SK-N-SH (cell line): ENCODE results near the gene PRICKLE2. TPM values are rescaled to one million over a fixed set of nuclear protein-coding genes. Genes with fewer than 3 reads are reported as not detected.

Experiments
- CTCF ChIA-PET: fragments of 300-600, 350-600 bp; formaldehyde crosslinking; extraction: SDS; loops from one replicate; lab custom pipeline; 2021; lab: Yijun Ruan, JAX
- POLR2A ChIA-PET: fragments of 350-600 bp; sonication (Branson Sonifier 250); formaldehyde crosslinking; extraction: SDS; loops from one replicate; lab custom pipeline; 2020; ENCODE audit warnings: antibody characterized with exemption, inconsistent platforms; lab: Yijun Ruan, JAX
- DNase-seq: peaks from one replicate; pipeline ENCODE4 v3.0.0; 2012
- H2AFZ ChIP-seq: fragments of 200-600 bp; sonication (generic); 2 replicates; pipeline ENCODE4 v1.8.1; 2016; ENCODE audit warnings: antibody characterized with exemption, mild to moderate bottlenecking, low read depth
- H3F3A ChIP-seq: fragments of 200-600 bp; sonication (generic); replicated peaks from 2 replicates; pipeline ENCODE3; 2016; ENCODE audit warnings: antibody characterized with exemption, mild to moderate bottlenecking; ENCODE audit not compliant: insufficient read depth
- H3K27ac ChIP-seq, 2 experiments: fragments of 200-500 bp in 1 of 2; fragments of 200-600 bp in 1 of 2; sonication (Bioruptor generic) in 1 of 2; sonication (generic), shearing (Covaris generic) in 1 of 2; 2 replicates each; pipeline versions ENCODE4 v1.5.1 to v1.6.1; 2014 to 2016; ENCODE audit warnings: low read depth in 2 of 2, inconsistent platforms in 1 of 2, low read length in 1 of 2, mild to moderate bottlenecking in 1 of 2, mixed read lengths in 1 of 2
- H3K27me3 ChIP-seq: fragments of 200-600 bp; sonication (generic), shearing (Covaris generic); 2 replicates; pipeline ENCODE4 v1.6.1; 2016; ENCODE audit warnings: mixed run types; ENCODE audit not compliant: insufficient read depth
- H3K36me3 ChIP-seq, 2 experiments: fragments of 200-500 bp in 1 of 2; fragments of 200-600 bp in 1 of 2; sonication (Bioruptor generic) in 1 of 2; sonication (generic) in 1 of 2; replicated peaks in 1 of 2; 2 replicates each; pipeline versions ENCODE3 to v1.5.1; 2014 to 2016; ENCODE audit warnings: low read length in 1 of 2, mild to moderate bottlenecking in 1 of 2; ENCODE audit not compliant: insufficient read depth in 2 of 2, control insufficient read depth in 1 of 2
- H3K4me1 ChIP-seq, 2 experiments: fragments of 200-500 bp in 1 of 2; fragments of 200-600 bp in 1 of 2; sonication (Bioruptor generic) in 1 of 2; sonication (generic), shearing (Covaris generic) in 1 of 2; 2 replicates each; pipeline versions ENCODE4 v1.5.1 to v1.6.1; 2014 to 2016; ENCODE audit warnings: low read depth in 1 of 2, low read length in 1 of 2, mixed run types in 1 of 2; ENCODE audit not compliant: insufficient read depth in 2 of 2, control insufficient read depth in 1 of 2
- H3K4me2 ChIP-seq: fragments of 200-600 bp; sonication (generic), shearing (Covaris generic); 2 replicates; pipeline ENCODE4 v1.6.1; 2017; ENCODE audit warnings: mixed run types
- H3K4me3 ChIP-seq, 2 experiments: fragments of 200-500 bp in 1 of 2; fragments of 200-600 bp in 1 of 2; sonication (Bioruptor generic) in 1 of 2; sonication (generic), shearing (Covaris generic) in 1 of 2; 2 replicates each; pipeline versions ENCODE4 v1.5.1 to v1.8.1; 2014 to 2016; ENCODE audit warnings: low read depth in 2 of 2, inconsistent platforms in 1 of 2, low read length in 1 of 2, mild to moderate bottlenecking in 1 of 2, mixed read lengths in 1 of 2, moderate library complexity in 1 of 2
- H3K79me2 ChIP-seq: fragments of 200-600 bp; sonication (generic); 2 replicates; pipeline ENCODE4 v1.8.1; 2017; ENCODE audit warnings: mild to moderate bottlenecking; ENCODE audit not compliant: insufficient read depth
- H3K9ac ChIP-seq: fragments of 200-600 bp; sonication (generic); 2 replicates; pipeline ENCODE4 v1.6.1; 2017; ENCODE audit warnings: mixed run types
- H3K9me2 ChIP-seq: fragments of 200-600 bp; sonication (generic); 2 replicates; pipeline ENCODE4 v1.6.1; 2017; ENCODE audit warnings: mixed run types
- H3K9me3 ChIP-seq: fragments of 200-600 bp; sonication (generic); 2 replicates; pipeline ENCODE4 v1.6.1; 2017; ENCODE audit warnings: mixed run types, mild to moderate bottlenecking, moderate library complexity
- H4K20me1 ChIP-seq: fragments of 200-600 bp; sonication (generic); 2 replicates; pipeline ENCODE4 v1.6.1; 2017; ENCODE audit warnings: mild to moderate bottlenecking, mixed run types; ENCODE audit not compliant: insufficient read depth
- CHD2 ChIP-seq: fragments of 150-350 bp; IDR thresholded peaks from 2 replicates; pipeline ENCODE4 v1.6.1; 2018; ENCODE audit warnings: low read length; ENCODE audit not compliant: partially characterized antibody
- EP300 ChIP-seq, 2 experiments: IDR thresholded peaks; 2 replicates each; pipeline versions ENCODE4 v1.4.0 to v1.6.1; 2012; ENCODE audit warnings: borderline replicate concordance in 1 of 2, low read depth in 1 of 2, low read length in 1 of 2
- EZH2phosphoT487 ChIP-seq: fragments of 200-600 bp; sonication (generic); IDR thresholded peaks from 2 replicates; pipeline ENCODE4 v1.6.1; 2017; ENCODE audit warnings: low read depth, mixed run types, mild to moderate bottlenecking, antibody characterized with exemption, moderate library complexity, borderline replicate concordance
- GATA2 ChIP-seq: sonication (generic); formaldehyde crosslinking; IDR thresholded peaks from 2 replicates; pipeline ENCODE4 v1.5.0; 2020; ENCODE audit warnings: mild to moderate bottlenecking, missing genetic modification reagents
- MEF2A ChIP-seq: IDR thresholded peaks from 2 replicates; pipeline ENCODE4 v1.4.0; 2012; ENCODE audit warnings: low read depth, borderline replicate concordance
- NFIC ChIP-seq: IDR thresholded peaks from 2 replicates; pipeline ENCODE4 v1.4.0; 2012; ENCODE audit warnings: borderline replicate concordance
- NRF1 ChIP-seq: IDR thresholded peaks from 2 replicates; pipeline ENCODE4 v1.6.1; 2012; ENCODE audit warnings: low read depth, mild to moderate bottlenecking, low read length
- POLR2AphosphoS5 ChIP-seq: IDR thresholded peaks from 2 replicates; pipeline ENCODE4 v1.6.1; 2012; ENCODE audit warnings: low read depth, low read length
- RFX5 ChIP-seq: IDR thresholded peaks from 2 replicates; pipeline ENCODE4 v1.6.1; 2012; ENCODE audit warnings: mild to moderate bottlenecking, improper control_type of control experiment, low read length
- SMC3 ChIP-seq: IDR thresholded peaks from 2 replicates; pipeline ENCODE4 v1.6.1; 2012; ENCODE audit warnings: low read depth, low read length, improper control_type of control experiment
- TAF1 ChIP-seq: IDR thresholded peaks from 2 replicates; pipeline ENCODE4 v1.6.1; 2012; ENCODE audit warnings: low read depth, mild to moderate bottlenecking, low read length, moderate library complexity, borderline replicate concordance
- TEAD4 ChIP-seq: IDR thresholded peaks from 2 replicates; pipeline ENCODE4 v1.4.0; 2012; ENCODE audit warnings: mild to moderate bottlenecking, borderline replicate concordance; ENCODE audit not compliant: insufficient read depth
- USF2 ChIP-seq: fragments of 150-350 bp; IDR thresholded peaks from 2 replicates; pipeline ENCODE4 v1.6.1; 2017; ENCODE audit warnings: antibody characterized with exemption, low read length, low read depth, borderline replicate concordance
- ZBTB33 ChIP-seq: IDR thresholded peaks from 2 replicates; pipeline ENCODE4 v1.4.0; 2012; ENCODE audit warnings: low read depth, borderline replicate concordance
- WGBS: methylation state at CpG from one replicate; pipeline ENCODE4 v1.1.6; 2017; ENCODE audit warnings: low lambda C conversion rate; 5-methylcytosine and 5-hydroxymethylcytosine counted together
- polyA plus RNA-seq, 3 experiments: library from polyadenylated mRNA; depleted of rRNA; stranded (reverse); fragments of >200 nt; gene quantifications; 2 replicates each; pipeline ENCODE4 v1.2.3, GENCODE V29; 2012
- TF ChIP-seq, protein P1 (sequence below): IDR thresholded peaks from 2 replicates; pipeline ENCODE4; 2012

Gene PRICKLE2
- polyA plus RNA-seq, 1 of the 3 experiments (the other 2 are of a cell fraction): 0.67 TPM

DNA sequence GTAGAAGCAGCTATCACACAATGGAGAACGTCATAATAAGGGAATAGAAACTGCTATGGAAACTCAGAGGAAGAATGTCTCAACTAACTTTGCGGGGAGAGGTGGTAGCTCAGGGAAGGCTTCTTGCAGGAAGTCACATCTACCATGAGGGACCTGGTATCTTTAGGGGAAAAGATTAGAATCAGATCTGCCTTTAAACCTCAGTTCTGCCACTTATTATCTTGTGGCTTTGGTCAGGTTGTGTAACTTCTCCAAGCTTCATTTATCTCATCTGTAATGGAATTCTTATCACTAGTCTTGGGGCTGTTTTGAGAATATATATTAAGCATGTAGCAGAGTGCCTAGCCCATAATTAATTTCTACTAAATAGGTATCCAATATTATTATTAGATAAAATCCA is 46.4 kb upstream of the PRICKLE2 start (continued):
- TF ChIP-seq NRF1: no peak
- TF ChIP-seq USF2: no peak
- no peak for TF ChIP-seq RFX5
- TF ChIP-seq, protein P1, sequence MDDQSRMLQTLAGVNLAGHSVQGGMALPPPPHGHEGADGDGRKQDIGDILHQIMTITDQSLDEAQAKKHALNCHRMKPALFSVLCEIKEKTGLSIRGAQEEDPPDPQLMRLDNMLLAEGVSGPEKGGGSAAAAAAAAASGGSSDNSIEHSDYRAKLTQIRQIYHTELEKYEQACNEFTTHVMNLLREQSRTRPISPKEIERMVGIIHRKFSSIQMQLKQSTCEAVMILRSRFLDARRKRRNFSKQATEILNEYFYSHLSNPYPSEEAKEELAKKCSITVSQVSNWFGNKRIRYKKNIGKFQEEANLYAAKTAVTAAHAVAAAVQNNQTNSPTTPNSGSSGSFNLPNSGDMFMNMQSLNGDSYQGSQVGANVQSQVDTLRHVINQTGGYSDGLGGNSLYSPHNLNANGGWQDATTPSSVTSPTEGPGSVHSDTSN: no peak

GRCh38 chr3:64270866-64271260 is 45.6 kb upstream of the PRICKLE2 start:
- CTCF ChIA-PET: interaction anchor here (1.3 to 1.4 kb wide), 3 partner anchors 9 to 14 kb away, joined by 3 to 4 read pairs (median 3); no protein-coding TSS in a partner anchor
- Histone ChIP-seq H3K27ac (no peak overlapping the region), H3K4me3 (no peak overlapping the region), H3K79me2 (no peaks in the 10 kb centered on the region), H2AFZ (no peak overlapping the region), H3K9me3 (no peaks in the 10 kb centered on the region), H3K4me2 (no peak overlapping the region), H3K36me3 (no peaks in the 10 kb centered on the region), H3K9me2 (no peaks in the 10 kb centered on the region), H3K9ac (no peak overlapping the region), H3K4me1 (peaks cover 2 to 10% of the 10 kb centered on the region in 2 experiments; a peak in 3 of 4 replicates), H3F3A (peaks cover 15% of the 10 kb centered on the region), H3K27me3 (no peaks in the 10 kb centered on the region), H4K20me1 (no peaks in the 10 kb centered on the region)
- POLR2A ChIA-PET: no interaction called here
- DNase-seq: no peak
- WGBS: 67% methylated on average over 3 of the region's 3 CpGs
- TF ChIP-seq ZBTB33 (no peak), SMC3 (no peak)

DNA sequence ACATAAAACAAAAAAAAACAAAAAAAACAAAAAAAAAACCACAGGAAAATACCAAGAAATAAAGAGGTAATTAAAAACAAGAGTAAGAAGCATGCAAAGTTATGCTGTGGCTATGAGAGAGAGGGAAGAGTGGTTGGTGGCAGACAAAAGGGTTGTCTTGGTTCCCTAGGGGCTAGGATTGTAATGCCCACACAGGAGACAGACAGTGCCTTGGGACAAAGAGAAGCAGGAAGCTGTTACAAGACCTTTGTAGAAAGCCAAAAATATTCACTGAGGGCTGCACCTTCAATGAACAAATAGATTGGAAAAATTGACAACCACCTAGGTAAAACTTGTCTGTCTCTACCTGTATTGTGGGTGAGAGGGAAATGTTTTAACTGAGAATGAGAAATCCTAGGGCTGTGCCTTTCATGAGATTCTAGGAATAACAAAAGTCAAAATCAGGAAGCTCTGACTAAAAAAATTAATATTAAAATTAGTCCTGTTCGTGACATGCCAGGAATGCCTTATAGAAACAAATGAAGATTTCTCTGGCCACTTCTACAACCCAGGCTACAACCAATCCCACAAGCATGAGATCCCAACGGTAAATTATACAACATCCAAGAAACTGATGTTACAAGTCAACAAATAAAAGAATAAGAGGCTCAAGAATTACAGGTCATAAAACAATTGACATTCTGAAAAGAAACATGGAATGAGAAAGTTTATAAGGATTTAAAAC is 45.0 kb upstream of the PRICKLE2 start:
- Histone ChIP-seq H3K36me3 (no peaks in the 10 kb centered on the region), H3K9me2 (no peaks in the 10 kb centered on the region), H3K9ac (no peak overlapping the region), H4K20me1 (no peaks in the 10 kb centered on the region), H3K27ac (no peak overlapping the region)
- ChIA-PET POLR2A (no interaction called here), CTCF (interaction anchor here (0.6 to 1.4 kb wide), 5 partner anchors 9 to 506 kb away, joined by 3 read pairs; no protein-coding TSS in a partner anchor)
- WGBS: 89% methylated on average over 2 of the region's 2 CpGs
- no peak for TF ChIP-seq TAF1
- TF ChIP-seq EZH2phosphoT487: no peak
- no peak for TF ChIP-seq POLR2AphosphoS5
- no peak for TF ChIP-seq TEAD4
- TF ChIP-seq GATA2 (CRISPR knock-in tag): no peak
- TF ChIP-seq MEF2A: no peak
- no peak for TF ChIP-seq NFIC
- TF ChIP-seq, protein P1: no peak
- TF ChIP-seq RFX5: no peak
- TF ChIP-seq EP300 (IDR thresholded peaks at IDR 0.05; ENCODE audit: borderline replicate concordance in 1 of 2, low read depth in 1 of 2, low read length in 1 of 2): no peak
- TF ChIP-seq CHD2: no peak
- TF ChIP-seq, all 33 proteins: peak for 0
- Histone ChIP-seq H3K4me2 (no peak overlapping the region), H3K27me3 (no peaks in the 10 kb centered on the region), H3K79me2 (no peaks in the 10 kb centered on the region), H3K9me3 (no peaks in the 10 kb centered on the region), H3K4me3 (no peak overlapping the region), H3F3A (peaks cover 21% of the 10 kb centered on the region), H3K4me1 (peaks cover 5 to 15% of the 10 kb centered on the region in 2 experiments), H2AFZ (no peak overlapping the region)
- no peak for DNase-seq
